SK-N-DZ (cell line): ENCODE data around the gene ZNF580.

Experiments
- DNase-seq: peaks from one replicate; pipeline ENCODE4 v3.0.0-alpha.2; 2015; ENCODE audit warnings: low spot score

Gene ZNF580

DNA sequence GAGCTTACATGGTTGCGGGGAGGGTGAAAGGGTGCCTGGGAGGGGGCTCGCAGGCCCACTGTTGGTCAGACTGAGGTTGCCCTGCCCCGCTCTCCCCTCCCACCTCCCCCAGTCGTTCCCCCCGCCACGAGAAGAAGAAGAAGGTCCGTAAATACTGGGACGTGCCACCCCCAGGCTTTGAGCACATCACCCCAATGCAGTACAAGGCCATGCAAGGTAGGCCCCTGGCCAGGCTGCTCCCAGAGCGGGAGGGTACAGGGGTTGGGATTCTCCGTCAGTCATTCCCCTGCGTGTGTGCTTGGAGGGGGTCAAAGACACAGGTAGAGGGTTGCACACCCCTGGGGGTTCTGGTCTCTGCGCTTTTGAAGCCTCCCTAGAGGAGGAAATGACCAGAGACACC is 19.6 kb downstream of the ZNF580 start:
- no peak for DNase-seq

DNA sequence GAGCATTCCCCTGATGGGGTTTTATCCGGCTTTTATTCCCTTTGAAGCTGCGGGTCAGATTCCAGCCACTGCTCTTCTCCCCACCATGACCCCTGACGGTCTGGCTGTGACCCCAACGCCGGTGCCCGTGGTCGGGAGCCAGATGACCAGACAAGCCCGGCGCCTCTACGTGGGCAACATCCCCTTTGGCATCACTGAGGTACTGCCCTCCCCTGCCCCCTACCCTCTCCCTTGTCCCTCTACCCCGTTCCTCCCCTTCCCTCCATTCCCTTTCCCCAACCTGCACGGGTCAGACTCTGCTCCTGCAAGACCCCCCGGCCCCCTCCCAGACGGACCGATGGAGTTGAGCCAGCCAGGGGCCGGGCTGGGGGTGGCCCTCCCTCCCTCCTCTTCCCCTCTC is 20.2 kb downstream of the ZNF580 start:
- DNase-seq = no peak

DNA sequence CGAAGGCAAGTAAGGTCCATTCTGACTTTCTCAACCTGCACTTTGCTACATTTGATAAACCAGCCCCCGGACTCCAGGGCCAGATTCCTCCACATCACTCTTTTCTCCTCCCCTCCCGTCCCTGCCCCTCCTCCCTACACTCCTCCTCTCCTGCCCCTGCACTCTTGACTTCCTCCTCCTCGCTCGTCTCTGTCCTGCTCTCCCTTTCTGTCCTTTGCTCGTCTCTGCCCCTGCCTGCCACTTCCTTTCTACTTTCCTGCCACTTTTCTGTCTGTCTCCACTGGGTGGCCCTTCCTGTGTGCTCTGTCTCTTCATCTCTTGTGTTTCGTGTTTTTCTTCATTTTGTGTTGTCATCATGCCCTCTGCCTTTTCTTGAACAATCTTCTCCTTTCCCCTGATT is 21.0 kb downstream of the ZNF580 start:
- no peak for DNase-seq

DNA sequence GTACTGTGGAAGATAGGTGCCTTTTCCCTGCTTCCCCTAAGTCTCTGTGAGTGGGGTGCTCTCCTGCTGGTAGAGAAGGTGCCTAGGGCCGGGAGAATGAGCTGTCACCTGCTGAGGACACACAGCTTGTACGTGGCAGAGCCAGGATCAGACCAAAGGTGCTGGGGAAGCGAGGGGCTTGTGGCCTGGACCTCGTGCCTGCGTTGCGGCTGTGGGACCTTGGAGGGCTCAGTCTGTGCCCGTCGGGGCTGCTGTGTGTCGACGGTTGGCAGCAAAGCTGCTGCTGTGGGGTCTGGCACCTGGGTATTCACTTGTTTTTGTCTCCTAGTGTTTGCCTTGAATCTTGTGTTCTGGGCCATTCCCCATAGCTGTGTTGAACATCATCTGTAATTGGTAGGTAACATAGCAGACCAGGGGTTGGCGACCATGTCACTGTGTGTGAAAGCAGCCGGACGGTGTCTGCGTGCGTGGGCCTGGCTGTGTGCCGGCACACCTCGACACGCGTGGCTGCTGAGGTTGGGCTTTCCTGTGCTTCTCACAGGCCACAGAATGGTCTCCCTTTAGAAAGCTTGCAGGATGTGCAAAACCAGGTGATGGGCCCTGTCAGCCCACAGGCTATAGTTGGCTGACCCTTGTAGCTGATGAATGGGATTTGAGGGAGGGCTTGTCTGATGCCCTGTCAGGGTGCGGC is 23.2 kb downstream of the ZNF580 start:
- DNase-seq = no peak

DNA sequence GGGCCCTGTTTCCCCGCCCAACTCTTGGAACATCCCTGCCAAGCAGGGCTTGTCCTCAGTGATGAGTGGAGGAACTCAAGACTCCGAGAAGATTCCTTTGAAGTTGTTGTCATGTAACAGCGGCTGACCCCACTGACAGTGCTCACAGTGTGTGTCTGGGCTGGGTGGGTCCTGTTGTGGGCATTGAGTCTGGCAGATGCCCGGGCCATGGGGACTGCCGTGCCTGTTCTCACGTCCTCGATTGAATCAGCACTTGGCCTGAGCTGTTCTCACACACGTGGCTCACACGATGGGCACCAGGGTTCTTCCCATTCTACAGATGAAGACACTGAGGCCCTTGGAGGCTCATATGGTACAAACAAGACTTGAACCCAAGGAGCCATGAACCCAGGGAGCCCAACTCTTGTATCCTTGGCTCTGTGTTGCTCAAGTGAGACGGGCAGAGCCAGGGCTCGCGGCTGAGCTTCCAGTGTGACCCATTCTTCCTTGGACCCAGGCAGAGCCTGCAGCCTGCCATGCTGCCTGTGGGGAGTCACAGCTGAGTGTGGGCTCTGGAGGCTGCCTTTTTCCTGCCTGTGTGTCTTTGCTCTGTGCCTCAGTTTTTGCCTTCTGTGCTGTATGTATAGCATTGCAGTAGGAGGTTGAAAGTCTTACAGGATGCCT is 25.7 kb downstream of the ZNF580 start:
- no peak for DNase-seq

DNA sequence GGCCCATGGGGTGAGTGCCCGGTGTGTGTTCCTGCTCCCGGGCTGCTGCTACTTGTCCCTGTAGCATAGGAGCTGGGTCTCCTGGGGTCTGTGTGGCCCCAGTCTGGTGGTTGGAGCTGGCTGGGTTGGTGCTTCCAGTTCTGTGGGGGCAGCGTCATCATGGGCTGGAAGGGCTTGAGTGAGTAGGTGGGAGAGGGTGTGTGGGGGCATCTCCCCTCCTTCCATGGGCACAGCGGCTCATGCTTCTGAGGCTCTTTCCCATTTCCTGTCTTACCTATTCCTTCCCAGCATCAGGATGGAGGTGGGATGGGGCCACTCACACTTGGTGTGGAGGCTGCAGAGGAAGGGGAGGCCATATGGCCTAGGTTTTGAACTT is 26.2 kb downstream of the ZNF580 start:
- DNase-seq = no peak

DNA sequence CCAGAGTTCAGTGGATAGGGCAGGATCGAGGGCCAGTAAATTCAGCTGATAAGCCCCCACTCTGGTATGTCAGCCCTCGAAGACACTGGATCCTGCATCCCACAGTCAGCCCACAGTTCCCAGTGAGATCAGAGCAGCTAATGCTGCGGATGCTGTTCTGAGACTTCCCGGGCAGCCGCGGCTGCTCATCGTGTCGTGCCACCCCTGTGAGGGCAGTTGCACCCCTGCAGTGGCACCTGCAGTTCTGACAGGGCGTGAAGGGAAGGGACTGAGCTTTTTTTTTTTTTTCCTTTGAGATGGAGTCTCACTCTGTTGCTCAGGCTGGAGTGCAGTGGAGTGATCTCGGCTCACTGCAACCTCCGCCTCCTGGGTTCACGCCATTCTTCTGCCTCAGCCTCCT is 26.7 kb downstream of the ZNF580 start:
- no peak for DNase-seq

DNA sequence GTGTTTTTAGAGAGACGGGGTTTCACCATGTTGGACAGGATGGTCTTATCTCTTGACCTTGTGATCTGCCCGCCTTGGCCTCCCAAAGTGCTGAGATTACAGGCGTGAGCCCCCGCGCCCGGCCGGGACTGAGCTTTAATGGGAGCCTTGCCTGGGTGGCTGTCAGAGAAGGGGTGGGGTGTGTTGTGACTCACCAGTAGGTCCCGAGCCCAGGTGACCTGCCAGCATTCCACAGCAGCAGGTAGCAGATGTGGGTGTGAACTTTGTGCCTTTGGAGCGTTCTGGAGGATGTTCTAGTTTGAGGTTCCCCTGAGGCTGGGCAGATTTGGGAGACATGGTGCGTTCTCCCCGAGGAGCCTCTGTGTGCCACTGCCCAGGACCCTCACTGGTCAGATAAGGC is 27.2 kb downstream of the ZNF580 start:
- no peak for DNase-seq

DNA sequence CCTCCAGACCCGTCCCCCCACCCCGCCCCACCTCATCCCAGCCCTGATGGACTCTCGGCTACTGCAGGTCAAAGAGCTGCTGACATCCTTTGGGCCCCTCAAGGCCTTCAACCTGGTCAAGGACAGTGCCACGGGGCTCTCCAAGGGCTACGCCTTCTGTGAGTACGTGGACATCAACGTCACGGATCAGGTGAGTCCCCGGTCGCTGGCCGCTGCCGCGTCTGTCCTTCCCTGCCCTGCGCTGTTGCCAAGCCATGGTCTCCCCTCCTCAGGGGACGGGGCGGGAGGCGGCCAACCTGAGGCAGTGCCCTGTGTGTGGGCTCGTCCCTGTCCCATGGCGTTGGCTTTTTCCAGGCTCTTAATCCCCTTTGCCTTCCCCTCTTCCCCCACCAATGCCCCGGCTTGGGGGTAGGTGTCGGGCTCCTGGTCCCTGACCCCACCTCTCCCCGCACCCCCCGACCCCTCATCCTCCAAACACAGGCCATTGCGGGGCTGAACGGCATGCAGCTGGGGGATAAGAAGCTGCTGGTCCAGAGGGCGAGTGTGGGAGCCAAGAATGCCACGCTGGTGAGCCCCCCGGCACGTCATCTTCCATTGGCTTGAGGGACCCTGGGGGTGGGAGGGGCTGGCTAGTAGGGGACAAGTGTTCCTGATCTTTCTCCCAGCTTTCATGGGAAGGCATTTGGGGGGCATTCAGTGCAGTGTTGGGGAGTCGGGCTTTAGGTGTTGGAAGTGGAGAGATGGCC is 28.0 kb downstream of the ZNF580 start:
- no peak for DNase-seq

DNA sequence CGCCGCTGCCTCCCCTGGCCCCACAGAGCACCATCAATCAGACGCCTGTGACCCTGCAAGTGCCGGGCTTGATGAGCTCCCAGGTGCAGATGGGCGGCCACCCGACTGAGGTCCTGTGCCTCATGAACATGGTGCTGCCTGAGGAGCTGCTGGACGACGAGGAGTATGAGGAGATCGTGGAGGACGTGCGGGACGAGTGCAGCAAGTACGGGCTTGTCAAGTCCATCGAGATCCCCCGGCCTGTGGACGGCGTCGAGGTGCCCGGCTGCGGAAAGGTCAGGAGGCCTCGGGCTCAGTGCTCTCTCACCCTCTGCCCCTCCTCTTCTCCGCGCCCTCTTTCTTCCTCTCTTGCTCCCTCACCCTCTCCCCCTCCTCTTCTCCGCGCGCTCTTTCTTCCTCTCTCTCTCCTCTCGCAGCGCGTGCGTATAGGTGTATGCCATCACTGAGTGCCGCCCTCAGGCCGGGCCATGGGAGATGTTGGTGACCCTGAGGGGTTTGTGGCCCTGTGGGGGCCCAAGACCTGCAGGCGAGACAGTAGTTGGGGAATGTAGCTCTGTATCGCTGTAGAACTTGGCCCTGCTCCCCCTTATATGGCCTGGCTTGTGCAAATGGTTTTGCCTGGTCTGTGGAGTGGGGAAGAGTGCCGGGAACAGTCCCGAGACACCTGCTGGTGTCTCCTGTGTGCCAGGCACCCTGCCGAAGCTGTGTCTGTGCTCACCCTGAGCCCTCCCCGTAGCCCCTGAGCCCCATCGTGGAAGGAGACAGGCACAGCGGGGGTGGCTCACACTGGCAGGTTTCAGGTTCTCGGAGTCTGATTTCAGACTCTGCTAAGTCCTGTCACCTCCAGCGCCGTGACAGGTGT is 28.8 kb downstream of the ZNF580 start:
- DNase-seq = no peak

DNA sequence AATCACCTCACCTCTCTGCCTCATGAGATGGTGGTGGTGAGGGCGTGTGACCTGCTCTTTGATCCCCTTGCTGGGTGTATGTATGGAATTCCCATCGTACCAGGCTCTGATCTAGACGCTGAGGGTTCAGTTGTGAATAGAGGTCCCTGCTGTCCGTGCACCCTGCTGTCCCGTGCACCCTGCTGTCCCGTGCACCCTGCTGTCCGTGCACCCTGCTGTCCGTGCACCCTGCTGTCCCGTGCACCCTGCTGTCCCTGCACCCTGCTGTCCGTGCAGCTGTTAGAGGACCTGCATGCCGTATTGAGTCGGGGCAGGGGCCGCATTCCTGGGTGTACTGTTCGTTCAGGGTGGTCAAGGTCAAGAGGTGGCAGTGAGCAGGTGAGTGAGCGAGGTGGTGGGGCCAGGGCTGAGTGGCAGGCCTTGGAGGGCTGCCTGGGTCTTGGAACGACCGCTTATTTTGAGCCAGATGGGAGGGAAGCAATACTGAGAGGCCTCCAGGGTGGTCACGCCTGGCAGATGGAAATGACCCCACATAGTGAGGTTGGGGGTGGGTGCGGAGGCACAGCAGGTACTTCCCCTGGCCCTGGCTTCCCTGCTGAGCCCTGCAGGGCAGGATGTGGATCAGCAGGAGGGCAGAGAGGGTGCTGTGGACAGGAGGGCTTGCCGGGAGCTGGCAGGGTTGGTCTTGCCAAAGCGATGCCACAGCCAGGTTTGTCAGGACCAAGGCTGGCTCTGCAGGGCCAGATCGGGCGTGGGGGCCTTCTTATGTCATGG is 29.7 kb downstream of the ZNF580 start:
- no peak for DNase-seq

DNA sequence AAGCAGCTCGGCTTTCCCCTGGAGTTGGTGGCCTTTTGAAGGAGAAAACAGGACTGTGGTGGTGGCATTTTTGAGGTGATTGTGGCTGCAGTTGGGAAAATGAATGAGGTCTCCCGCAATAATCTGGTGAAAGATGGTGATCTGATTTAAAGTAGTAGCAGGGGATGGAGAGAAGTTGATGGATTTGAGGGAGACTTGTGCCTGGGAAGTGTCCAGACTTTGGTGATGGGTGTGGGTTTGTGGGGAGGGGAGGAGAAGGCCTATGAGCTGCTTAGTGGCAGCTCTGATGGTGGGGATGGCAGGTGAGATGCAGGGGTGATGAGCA is 30.2 kb downstream of the ZNF580 start:
- no peak for DNase-seq

DNA sequence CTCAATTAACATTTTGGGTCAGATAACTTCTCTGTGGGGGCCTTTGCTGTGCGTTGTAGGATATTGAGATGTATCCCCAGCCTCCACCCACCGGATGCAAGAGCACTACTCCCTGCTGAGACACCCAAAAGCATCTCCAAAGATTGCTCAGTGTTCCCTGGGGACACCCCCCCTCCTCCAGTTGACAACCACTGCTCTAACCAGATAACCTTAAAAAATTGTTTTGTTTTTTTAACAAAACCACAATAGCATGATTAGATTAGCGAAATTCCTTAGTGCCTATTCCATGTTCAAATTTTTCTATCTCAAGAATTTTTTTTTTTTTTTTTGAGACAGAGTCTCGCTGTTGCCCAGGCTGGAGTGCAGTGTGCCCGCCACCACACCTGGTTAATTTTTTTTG is 31.6 kb downstream of the ZNF580 start:
- no peak for DNase-seq

DNA sequence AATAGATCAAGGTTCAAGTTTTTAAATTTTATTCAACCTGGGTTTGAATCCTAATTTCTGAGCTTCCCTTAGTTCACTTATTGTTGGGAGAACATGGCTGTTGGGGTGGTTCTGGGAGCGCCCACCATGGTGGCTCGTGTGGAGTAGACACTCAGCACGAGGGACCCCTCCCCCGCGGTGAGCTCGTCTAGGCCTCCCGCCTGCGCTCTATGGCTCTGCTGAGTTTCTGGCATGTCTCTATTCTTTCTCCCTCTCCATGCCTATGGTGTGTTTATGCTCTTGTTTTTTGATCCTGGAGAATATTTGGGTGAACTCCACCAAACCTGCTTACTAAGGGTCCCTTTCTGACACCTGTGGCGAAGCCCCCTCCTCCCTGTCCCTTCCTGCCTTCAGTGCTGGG is 32.7 kb downstream of the ZNF580 start:
- DNase-seq = no peak

DNA sequence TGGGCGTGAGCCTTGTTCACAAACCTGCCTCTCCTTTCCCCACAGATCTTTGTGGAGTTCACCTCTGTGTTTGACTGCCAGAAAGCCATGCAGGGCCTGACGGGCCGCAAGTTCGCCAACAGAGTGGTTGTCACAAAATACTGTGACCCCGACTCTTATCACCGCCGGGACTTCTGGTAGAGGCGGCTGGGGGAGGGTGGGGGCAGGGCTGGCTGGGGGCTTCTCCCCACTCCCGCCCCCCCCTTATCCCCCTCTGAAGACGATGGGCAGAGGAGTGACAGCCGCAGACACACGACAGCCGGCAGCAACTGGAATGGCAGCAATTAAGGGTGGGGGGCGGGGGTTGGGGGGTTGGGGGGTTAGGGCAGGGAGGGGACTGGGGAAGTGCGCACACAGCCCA is 33.1 kb downstream of the ZNF580 start:
- no peak for DNase-seq

DNA sequence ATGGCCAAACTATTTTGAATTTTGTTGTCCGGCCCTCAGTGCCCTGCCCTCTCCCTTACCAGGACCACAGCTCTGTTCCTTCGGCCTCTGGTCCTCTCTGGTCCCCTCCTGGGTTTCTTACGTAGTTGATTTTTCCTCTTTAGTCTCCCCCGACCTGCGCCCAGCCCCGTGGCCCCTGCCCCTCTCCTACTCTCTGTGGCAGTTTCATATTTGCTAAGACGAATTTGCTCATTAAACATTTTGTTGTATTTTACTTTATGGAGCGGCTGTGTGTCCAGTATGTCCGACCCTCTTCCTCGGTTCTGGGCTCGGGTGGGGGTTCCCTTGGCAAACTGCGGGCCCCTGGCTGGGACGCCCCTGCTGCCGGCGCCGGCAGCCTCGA is 33.6 kb downstream of the ZNF580 start:
- DNase-seq = no peak

DNA sequence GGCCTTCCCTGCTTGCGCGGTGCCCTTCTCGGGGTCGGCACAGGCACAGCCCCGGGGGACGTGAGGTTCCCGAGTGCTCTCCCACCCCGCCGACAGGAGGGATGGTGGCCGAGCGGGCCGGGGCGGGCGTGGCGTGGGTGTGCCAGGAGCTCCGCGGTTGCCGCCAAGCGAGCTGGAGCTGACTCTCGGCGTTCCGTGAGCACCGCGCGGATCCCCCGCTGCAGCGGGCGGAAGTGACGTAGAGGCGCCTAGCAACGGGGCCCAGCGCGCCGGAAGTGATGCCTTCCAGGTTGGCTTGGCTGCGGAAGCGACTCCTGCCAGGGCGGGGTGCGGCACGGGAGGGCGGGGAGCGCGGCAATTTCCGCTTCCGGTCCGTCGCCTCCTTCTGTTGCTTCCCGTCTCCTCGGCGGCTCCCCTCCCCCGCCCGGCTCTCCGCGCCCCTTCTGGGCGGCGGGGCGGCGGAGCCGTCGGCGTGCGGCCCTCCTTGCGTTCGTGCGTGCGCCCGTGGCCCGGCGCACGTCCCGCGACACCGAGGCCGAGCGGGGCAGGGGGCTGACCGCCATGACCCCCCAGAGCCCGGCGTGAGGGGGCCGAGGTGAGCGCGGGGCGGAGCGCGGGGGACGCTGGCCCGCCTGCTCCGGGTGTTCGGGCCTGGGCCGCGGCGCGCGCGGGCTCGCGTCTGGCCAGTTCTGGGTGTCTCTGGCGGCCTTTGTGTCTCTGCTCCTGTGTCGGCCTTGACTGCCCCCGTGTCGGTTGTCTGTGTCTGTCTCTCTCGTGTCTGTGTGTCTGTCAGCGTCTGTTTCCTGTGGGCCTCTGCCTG is 34.2 kb downstream of the ZNF580 start, which contains the start of gene EPN1:
Gene EPN1, plus strand, starts transcription at position 386 of the 820 bp plus-strand sequence. CDS start 3,402 bp downstream, outside the sequence.
- peak; percentile 89 for DNase-seq

DNA sequence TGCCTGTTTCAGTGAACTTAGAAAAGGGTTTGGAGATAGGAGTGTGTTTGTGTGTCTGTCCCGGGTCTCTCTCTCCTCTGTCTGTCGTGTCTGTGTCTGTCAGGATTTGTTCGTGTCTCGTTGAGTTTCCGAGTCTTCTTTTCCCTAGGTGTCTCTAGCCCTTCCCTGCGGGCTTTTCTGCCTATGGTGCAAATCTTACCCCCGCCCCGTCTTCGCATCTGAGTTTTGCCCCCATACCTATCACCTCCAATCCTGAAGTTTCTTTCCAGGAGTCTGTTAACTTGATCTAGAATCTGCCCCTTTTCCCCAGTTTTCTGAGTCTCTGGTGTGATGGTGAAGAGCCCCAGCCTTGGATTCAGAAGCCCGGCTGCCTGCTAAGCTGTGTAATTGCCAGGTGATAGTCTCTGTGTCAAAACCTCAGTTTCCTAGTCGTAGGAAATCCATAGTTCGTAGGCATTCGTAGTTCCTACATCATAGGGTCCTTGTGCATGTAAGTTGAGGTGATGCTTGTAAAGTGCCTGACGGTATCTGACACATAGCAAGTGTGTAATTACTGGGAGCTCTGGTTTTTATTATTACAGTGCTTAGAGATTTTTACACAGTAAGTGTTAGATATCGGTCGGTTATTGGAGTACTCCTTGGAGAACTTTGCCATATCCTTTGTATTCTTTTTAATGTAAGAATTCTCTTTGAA is 35.0 kb downstream of the ZNF580 start:
- no peak for DNase-seq

DNA sequence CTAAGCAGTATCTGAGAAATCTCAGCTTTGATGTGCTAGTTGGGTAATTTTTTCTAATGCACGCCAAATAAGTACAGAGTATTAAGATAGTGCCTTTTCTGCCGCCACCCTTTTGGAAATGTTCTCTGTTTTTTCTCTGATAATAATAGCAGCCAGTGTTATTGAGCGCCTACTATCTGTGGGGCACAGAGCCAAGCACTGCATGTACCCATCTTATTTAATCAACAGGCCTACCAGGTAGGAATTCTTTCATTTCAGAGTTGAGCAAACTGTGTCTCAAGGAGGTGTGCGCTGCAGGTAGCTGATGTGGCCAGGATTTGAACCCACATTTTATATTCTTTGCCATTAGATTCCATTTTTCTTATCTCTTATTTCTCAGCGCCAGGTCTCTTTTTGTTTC is 35.6 kb downstream of the ZNF580 start:
- no peak for DNase-seq
